GM10248 (cell line): Measurements from ENCODE around the gene SUPT6H.

Experiments
- CTCF ChIA-PET: fragments of 300-600 bp; sonication (Branson Sonifier 250); formaldehyde crosslinking; extraction: SDS; loops from one replicate; lab custom pipeline; 2021; ENCODE audit warnings: antibody characterized with exemption; lab: Yijun Ruan, JAX
- POLR2A ChIA-PET: fragments of 350-650 bp; sonication (Branson Sonifier 250); formaldehyde crosslinking; extraction: SDS; loops from one replicate; lab custom pipeline; 2020; ENCODE audit warnings: antibody characterized with exemption; lab: Yijun Ruan, JAX
- DNase-seq: peaks from one replicate; pipeline ENCODE4 v3.0.0; 2012; ENCODE audit errors: extremely low spot score
- CTCF ChIP-seq: IDR thresholded peaks from 2 replicates; pipeline ENCODE4 v1.5.1; 2012; ENCODE audit warnings: mild to moderate bottlenecking, low read depth; ENCODE audit errors: extremely low read depth, missing control alignments, control extremely low read depth

Gene SUPT6H

GRCh38 chr17:28743243-28744103 is 81.5 kb downstream of the SUPT6H start, which contains the start of gene TRAF4:
TRAF4 (plus strand) TSS chr17:28744011; CDS start chr17:28744113, 102 bp downstream.
- peak; percentile 89 for DNase-seq
- POLR2A ChIA-PET: interaction anchor here (1.0 to 7.2 kb wide), 4 partner anchors 8 to 22 kb away, joined by 5 to 64 read pairs (median 6); partner anchors contain the start of genes NEK8 and TLCD1
- CTCF ChIA-PET: interaction anchor here (0.8 to 16.2 kb wide), 5 partner anchors 9 to 19 kb away, joined by 3 to 472 read pairs (median 4); partner anchors contain the start of genes NEK8 and TLCD1
- TF ChIP-seq CTCF: no peak

GRCh38 chr17:28744104-28744971 is 82.3 kb downstream of the SUPT6H start:
- DNase-seq: peak; percentile 75
- ChIA-PET POLR2A (interaction anchor here (0.6 to 7.2 kb wide), 9 partner anchors 9 to 163 kb away, joined by 3 to 64 read pairs (median 7); partner anchors contain the start of genes NEK8, RPL23A and TLCD1), CTCF (interaction anchor here (1.1 to 16.2 kb wide), 5 partner anchors 8 to 158 kb away, joined by 3 to 472 read pairs (median 5); partner anchors contain the start of genes DHRS13, NEK8 and TLCD1)
- no peak for TF ChIP-seq CTCF

- ChIA-PET POLR2A (interaction anchor here (0.6 to 4.4 kb wide), 6 partner anchors 9 to 162 kb away, joined by 3 to 42 read pairs (median 6); partner anchors contain the start of genes NEK8, RPL23A and TLCD1), CTCF (interaction anchor here (1.5 to 16.2 kb wide), 4 partner anchors 18 to 158 kb away, joined by 3 to 472 read pairs (median 108); partner anchors contain the start of genes DHRS13, NEK8 and TLCD1)
- TF ChIP-seq CTCF: no peak
- no peak for DNase-seq
These were observed 83.2 kb downstream of the SUPT6H start for GRCh38 chr17:28744972-28745785.

GRCh38 chr17:28745786-28746411 is 83.9 kb downstream of the SUPT6H start:
- ChIA-PET CTCF (interaction anchor here (1.4 to 16.2 kb wide), 5 partner anchors 17 to 157 kb away, joined by 3 to 472 read pairs (median 5); partner anchors contain the start of genes DHRS13, NEK8 and TLCD1), POLR2A (interaction anchor here (0.6 to 4.4 kb wide), 4 partner anchors 13 to 306 kb away, joined by 3 to 42 read pairs (median 6); partner anchors contain the start of genes NEK8, RPL23A and TLCD1)
- no peak for TF ChIP-seq CTCF
- DNase-seq: no peak

GRCh38 chr17:28746611-28747050 is 84.6 kb downstream of the SUPT6H start:
- ChIA-PET CTCF (interaction anchor here (1.0 to 16.2 kb wide), 6 partner anchors 16 to 156 kb away, joined by 3 to 472 read pairs (median 4); partner anchors contain the start of genes DHRS13, NEK8, RPL23A and TLCD1), POLR2A (interaction anchor here (4.4 kb wide), 1 partner anchor 19 kb away, joined by 42 read pairs; the partner anchor contains the start of genes NEK8 and TLCD1)
- DNase-seq: no peak
- TF ChIP-seq CTCF: no peak
